Heart left ventricle (tissue), 16 donors: ENCODE data around the gene PRR20C. TPM values are rescaled to one million over a fixed set of nuclear protein-coding genes. Genes with fewer than 3 reads are reported as not detected.

ENCODE experiments used
- ATAC-seq, 4 donors: fragments of 200-7000 bp; cut with Tn5 transposase; one replicate each; pipeline ENCODE4 v1.9.1; 2020 to 2022; ENCODE audit warnings: moderate library complexity in 4 of 4, mild to moderate bottlenecking in 3 of 4, moderate number of reproducible peaks in 1 of 4
- DNase-seq, 5 donors: peaks; one replicate each; pipeline ENCODE4 v3.0.0-alpha.2; 2020
- H3K27ac ChIP-seq, 12 donors: fragments of 200-600 bp; sonication (generic) in 4 of 12; one replicate each; pipeline versions ENCODE4 v1.5.0 to v1.8.0; 2016 to 2022; ENCODE audit warnings: mild to moderate bottlenecking in 2 of 12
- H3K27me3 ChIP-seq, 9 donors: fragments of 200-600 bp; sonication (generic) in 2 of 9; one replicate each; pipeline versions ENCODE4 v1.5.1 to v1.8.0; 2016 to 2022; ENCODE audit warnings: mild to moderate bottlenecking in 3 of 9
- H3K36me3 ChIP-seq, 9 donors: fragments of 200-600 bp; sonication (generic) in 2 of 9; one replicate each; pipeline versions ENCODE4 v1.5.0 to v1.8.0; 2018 to 2022; ENCODE audit warnings: mild to moderate bottlenecking in 2 of 9
- H3K4me1 ChIP-seq, 12 donors: fragments of 200-600 bp; sonication (generic) in 4 of 12; one replicate each; pipeline versions ENCODE4 v1.5.0 to v1.8.0; 2016 to 2022; ENCODE audit warnings: mild to moderate bottlenecking in 3 of 12
- H3K4me3 ChIP-seq, 12 donors: fragments of 200-600 bp; sonication (generic) in 4 of 12; one replicate each; pipeline versions ENCODE4 v1.5.0 to v1.8.0; 2017 to 2022; ENCODE audit warnings: mild to moderate bottlenecking in 9 of 12, moderate library complexity in 4 of 12
- H3K9me3 ChIP-seq, 12 donors: fragments of 200-600 bp; sonication (generic) in 4 of 12; one replicate each; pipeline versions ENCODE4 v1.5.0 to v1.8.0; 2016 to 2022; ENCODE audit warnings: mild to moderate bottlenecking in 1 of 12
- CTCF ChIP-seq, 12 donors: fragments of 200-600 bp; sonication (generic) in 4 of 12; IDR thresholded peaks; one replicate each; pipeline versions ENCODE4 v1.5.0 to v1.8.0; 2018 to 2022; ENCODE audit warnings: antibody characterized with exemption in 12 of 12, mild to moderate bottlenecking in 5 of 12
- POLR2A ChIP-seq, 2 donors: fragments of 450-650 bp; IDR thresholded peaks; one replicate each; pipeline ENCODE4 v1.6.1; 2017; ENCODE audit warnings: antibody characterized with exemption in 2 of 2, mild to moderate bottlenecking in 2 of 2, moderate library complexity in 2 of 2
- WGBS, 4 donors: extraction: QIAGEN DNeasy Blood & Tissue Kit in 2 of 4; methylation state at CpG; one replicate each; pipeline versions ENCODE4 v1.1.5 to v1.1.7; 2013 to 2018; 5-methylcytosine and 5-hydroxymethylcytosine counted together
- intact Hi-C, 10 donors: fragments of 100-400 bp; cut with DNase I; formaldehyde crosslinking; loops; one replicate each; pipeline versions ENCODE4 v1.11.1 to v1.14.2; 2022
- polyA plus RNA-seq, 2 donors: library from polyadenylated mRNA; stranded (reverse); fragments of 200-250 nt; gene quantifications; one replicate each; pipeline ENCODE4 v1.2.3, GENCODE V29; 2013
- total RNA-seq, 9 donors: library from RNA; depleted of rRNA in 2 of 9; stranded (reverse); fragments of >200 nt in 2 of 9; fragmentation: NEBNext Ultra II Directional in 3 of 9; extraction: Animal tissue kit (Norgen Biotek cat#: 25700) in 3 of 9; gene quantifications; one replicate each; pipeline versions ENCODE4 v1.1.0 to v1.2.4, GENCODE V29; 2016 to 2023
- donor health status: ischemic (EF 13 %, LVEDD 7.1; RV severe dilation, severe dysfunction).
- donor health status: healthy with polysubstance abuse.
- donor health status: DM: no; HTN: yes; CAD: no.
- donor health status: DM: no; HTN: no; CAD: no.
- donor health status: ischemic (EF 25% LVEDD 6.9; RV normal size, moderate dysfunction).
- donor health status: ischemic (EF 25% LVEDD 5.7; RV mildly dilated, moderate dysfunction).
- donor health status: healthy.
- donor health status: DM: yes; HTN: yes; CAD: no.
- donor health status: ischemic (EF 35%, LVEDD 5.7; RV mildly dilated, moderate dysfunction).
- donor health status: nonischemic (EF 11% LVEDD 7.7; RV severe dilation, severe dysfunction).
- donor health status: DM: yes; HTN: yes; CAD: no.
- donor health status: PGD.
- donor health status: ischemic (EF 29% LVEDD 5.4; RV normal size, mild dysfunction).
- donor health status: nonischemic (EF 23%, LVEDD 6.1; RV moderate dilation, normal function).

PRR20C gene
- total and polyA plus RNA-seq, 11 donors = not detected

GRCh38 chr13:57191667-57192066 lies 37.8 kb downstream of the PRR20C start:
- TF ChIP-seq POLR2A (IDR thresholded peaks at IDR 0.05) (no peak), CTCF (IDR thresholded peaks at IDR 0.05) (no peak)
- Histone ChIP-seq H3K27ac (no peak overlapping the region), H3K27me3 (no peaks in the 10 kb centered on the region), H3K4me1 (no peaks in the 10 kb centered on the region), H3K9me3 (peaks cover 0 to 12% (median 0%) of the 10 kb centered on the region in 12 donors), H3K4me3 (no peak overlapping the region), H3K36me3 (no peaks in the 10 kb centered on the region)
- no peak for DNase-seq
- intact Hi-C loops = no loop called here
- ATAC-seq = no peak
- 80 to 89% (median 82%) methylated on average over 1 of the region's 1 CpG for WGBS, 4 donors

Other genes with a start within 250 kb of the PRR20C start
- gene PRR20A, start 13.1 kb upstream of the PRR20C start, total RNA-seq = not detected
- not detected for gene PRR20A, start 13.1 kb upstream of the PRR20C start, polyA plus RNA-seq
- gene PRR20B, start 6.6 kb upstream of the PRR20C start, total RNA-seq = not detected
- not detected for gene PRR20B, start 6.6 kb upstream of the PRR20C start, polyA plus RNA-seq
- gene PRR20D, start 6.6 kb downstream of the PRR20C start, total RNA-seq = not detected
- not detected for gene PRR20D, start 6.6 kb downstream of the PRR20C start, polyA plus RNA-seq
- not detected for gene PRR20E, start 13.1 kb downstream of the PRR20C start, total RNA-seq
- not detected for gene PRR20E, start 13.1 kb downstream of the PRR20C start, polyA plus RNA-seq